ENCODE results near the gene ELAVL1. TPM values are rescaled to one million over a fixed set of nuclear protein-coding genes. Genes with fewer than 3 reads are reported as not detected.
A peak's percentile ranks its signal among the peaks of the same experiment; 100 is the strongest.

Gene ELAVL1
- total RNA-seq, 1 donor from 2014 or later: 37.4 TPM

DNA sequence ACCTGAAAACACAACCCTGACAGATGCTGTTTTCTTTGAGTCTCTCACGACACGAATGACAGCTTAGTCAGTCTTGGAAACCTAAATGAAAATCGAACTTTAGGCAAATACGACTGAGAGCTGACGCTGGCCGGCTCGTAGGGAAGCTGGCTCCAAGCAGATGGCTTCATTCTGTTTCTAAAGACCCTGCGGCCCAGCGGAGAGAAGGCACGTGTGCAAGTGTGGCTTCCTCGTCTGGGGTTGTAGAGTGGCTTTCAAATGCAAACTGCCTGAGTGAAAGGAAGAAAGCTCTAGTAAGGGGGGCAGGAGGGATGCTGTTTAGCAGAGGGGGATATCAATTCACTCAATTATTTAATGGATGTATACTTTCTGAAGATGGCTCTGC, 35.9 kb downstream of the ELAVL1 start:
- FAIRE-seq: peak; percentile 7
- Histone ChIP-seq H3K36me3 (ENCODE audit: control insufficient read depth, insufficient read depth, low read length) (peaks cover 25% of the 10 kb centered on the region), H3K27me3 (ENCODE audit: control insufficient read depth, insufficient read depth, low read length) (no peaks in the 10 kb centered on the region), H3K4me3 (ENCODE audit: low read depth, low read length) (no peak overlapping the region)
- TF ChIP-seq, protein P1, sequence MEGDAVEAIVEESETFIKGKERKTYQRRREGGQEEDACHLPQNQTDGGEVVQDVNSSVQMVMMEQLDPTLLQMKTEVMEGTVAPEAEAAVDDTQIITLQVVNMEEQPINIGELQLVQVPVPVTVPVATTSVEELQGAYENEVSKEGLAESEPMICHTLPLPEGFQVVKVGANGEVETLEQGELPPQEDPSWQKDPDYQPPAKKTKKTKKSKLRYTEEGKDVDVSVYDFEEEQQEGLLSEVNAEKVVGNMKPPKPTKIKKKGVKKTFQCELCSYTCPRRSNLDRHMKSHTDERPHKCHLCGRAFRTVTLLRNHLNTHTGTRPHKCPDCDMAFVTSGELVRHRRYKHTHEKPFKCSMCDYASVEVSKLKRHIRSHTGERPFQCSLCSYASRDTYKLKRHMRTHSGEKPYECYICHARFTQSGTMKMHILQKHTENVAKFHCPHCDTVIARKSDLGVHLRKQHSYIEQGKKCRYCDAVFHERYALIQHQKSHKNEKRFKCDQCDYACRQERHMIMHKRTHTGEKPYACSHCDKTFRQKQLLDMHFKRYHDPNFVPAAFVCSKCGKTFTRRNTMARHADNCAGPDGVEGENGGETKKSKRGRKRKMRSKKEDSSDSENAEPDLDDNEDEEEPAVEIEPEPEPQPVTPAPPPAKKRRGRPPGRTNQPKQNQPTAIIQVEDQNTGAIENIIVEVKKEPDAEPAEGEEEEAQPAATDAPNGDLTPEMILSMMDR (IDR thresholded peaks at IDR 0.05; ENCODE audit: insufficient read depth, low read length, severe bottlenecking): no peak
- DNase-seq (ENCODE audit: low read depth): no peak

DNA sequence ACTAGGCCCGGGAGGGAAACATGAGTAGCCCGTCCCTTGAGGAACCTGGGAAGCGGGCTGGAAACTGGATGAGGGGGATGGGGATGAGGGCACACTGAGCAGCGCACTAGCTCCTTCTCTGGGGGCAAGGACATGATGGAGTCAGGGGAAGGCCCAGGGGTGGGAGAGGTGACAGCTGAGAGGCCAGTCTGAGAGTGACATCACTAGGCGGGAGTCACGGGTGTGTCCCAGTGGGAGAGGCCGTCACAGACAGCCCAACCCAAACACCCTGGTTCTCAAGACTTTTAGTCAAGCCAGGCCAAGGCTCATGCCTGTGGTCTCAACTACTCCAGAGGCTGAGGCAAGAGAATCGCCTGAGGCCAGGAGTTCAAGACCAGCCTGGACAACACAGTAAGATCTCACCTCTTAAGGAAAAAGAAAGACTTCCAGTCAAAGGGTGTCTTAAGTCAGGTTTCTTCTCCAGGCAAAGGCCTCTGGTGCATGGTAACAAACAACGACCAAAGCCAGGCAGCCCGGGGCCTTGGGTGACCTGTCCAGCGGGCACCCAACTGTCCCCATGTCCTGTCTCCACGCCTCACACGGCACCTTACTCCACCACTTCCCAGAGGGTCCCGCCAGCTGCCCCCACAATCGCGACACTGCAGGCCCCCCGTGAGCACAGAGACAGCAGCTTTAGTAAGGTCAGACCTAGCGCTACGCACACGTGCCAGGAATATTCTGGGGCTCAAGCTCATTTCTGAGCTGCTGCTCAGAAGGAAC, 36.5 kb downstream of the ELAVL1 start:
- peaks cover 26% of the 10 kb centered on the region for H3K36me3 ChIP-seq (ENCODE audit: control insufficient read depth, insufficient read depth, low read length)
- H3K27me3 ChIP-seq (ENCODE audit: control insufficient read depth, insufficient read depth, low read length): no peaks in the 10 kb centered on the region
- H3K4me3 ChIP-seq (ENCODE audit: low read depth, low read length): no peak overlapping the region
- no peak for FAIRE-seq
- TF ChIP-seq, protein P1 (IDR thresholded peaks at IDR 0.05; ENCODE audit: insufficient read depth, low read length, severe bottlenecking): no peak
- no peak for DNase-seq (ENCODE audit: low read depth)

DNA sequence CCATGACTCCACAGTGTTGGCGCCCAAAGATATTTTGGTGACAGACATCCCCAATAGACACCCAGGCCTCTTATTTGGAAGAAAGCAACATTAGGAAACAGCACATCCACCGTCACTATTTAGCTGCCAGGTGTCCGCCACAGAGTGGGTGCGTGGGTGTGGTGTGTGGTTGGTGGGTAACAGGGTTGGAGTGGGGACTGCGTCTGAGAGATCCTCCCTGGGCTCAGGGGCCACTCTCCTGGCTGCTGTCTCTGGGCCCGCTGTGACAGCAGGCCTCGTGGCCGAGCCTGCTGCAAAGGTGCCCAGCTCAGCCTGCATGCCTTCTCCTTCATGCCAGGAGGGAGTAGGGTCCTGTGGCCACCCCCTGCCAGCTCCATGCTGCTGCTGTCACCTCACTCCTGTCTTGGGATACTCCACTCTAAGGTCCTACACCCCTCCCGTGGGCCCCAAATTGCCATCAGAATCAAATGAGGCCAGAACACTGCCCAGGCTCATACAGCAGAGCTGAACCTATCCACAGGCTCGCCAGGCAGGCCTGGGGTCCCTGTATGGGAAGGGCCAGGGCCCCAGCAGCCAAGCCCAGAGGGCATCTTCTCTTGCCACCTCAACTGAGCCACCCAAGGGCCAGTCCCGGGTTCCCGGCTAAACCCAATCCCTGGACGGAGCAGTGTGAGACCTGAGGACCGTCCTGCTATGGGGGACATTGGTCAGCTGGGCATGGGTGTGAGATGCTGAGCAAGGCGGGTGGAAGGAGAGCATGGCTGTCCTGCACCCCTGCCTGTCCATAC, 37.2 kb downstream of the ELAVL1 start:
- H3K27me3 ChIP-seq (ENCODE audit: control insufficient read depth, insufficient read depth, low read length): no peaks in the 10 kb centered on the region
- TF ChIP-seq, protein P1 (IDR thresholded peaks at IDR 0.05; ENCODE audit: insufficient read depth, low read length, severe bottlenecking): no peak
- DNase-seq (ENCODE audit: low read depth) (no peak), FAIRE-seq (no peak)
- no peak overlapping the region for H3K4me3 ChIP-seq (ENCODE audit: low read depth, low read length)
- H3K36me3 ChIP-seq (ENCODE audit: control insufficient read depth, insufficient read depth, low read length): peaks cover 30% of the 10 kb centered on the region

DNA sequence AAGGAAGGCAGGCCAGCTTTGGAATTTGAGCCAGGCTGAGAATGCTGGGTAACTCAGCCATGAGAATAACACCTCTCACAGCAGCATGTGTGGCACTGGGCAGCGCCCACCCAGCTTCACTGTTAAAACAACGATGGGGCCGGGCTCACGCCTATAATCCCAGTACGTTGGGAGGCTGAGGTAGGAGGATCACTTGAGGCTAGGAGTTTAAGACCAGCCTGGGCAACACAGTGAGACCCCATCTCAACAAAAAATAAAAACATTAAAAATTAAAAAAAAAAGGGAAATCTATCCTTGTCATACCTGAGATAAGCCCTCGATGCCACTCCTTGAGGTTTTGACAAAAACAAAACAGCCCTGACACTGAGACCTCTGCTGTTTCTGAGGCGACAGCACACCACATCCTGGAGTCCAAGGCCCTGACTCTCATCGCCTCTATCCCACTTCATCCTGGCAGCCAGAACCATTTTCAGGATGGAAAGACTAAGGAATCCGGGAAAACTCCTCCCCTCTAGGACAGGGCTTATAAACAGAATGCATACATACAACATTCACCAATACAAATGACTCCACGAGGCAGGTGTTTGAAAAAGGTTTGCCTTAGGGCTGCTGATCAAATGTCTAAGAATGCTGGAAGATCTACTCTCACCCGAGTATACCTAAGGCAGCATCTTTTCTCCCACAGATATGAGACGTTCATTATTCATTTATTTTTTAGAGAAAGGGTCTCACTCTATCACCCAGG, 39.3 kb downstream of the ELAVL1 start:
- TF ChIP-seq, protein P1 (IDR thresholded peaks at IDR 0.05; ENCODE audit: insufficient read depth, low read length, severe bottlenecking): no peak
- FAIRE-seq (no peak), DNase-seq (ENCODE audit: low read depth) (no peak)
- Histone ChIP-seq H3K4me3 (ENCODE audit: low read depth, low read length) (no peak overlapping the region), H3K27me3 (ENCODE audit: control insufficient read depth, insufficient read depth, low read length) (no peaks in the 10 kb centered on the region), H3K36me3 (ENCODE audit: control insufficient read depth, insufficient read depth, low read length) (peaks cover 25% of the 10 kb centered on the region)

DNA sequence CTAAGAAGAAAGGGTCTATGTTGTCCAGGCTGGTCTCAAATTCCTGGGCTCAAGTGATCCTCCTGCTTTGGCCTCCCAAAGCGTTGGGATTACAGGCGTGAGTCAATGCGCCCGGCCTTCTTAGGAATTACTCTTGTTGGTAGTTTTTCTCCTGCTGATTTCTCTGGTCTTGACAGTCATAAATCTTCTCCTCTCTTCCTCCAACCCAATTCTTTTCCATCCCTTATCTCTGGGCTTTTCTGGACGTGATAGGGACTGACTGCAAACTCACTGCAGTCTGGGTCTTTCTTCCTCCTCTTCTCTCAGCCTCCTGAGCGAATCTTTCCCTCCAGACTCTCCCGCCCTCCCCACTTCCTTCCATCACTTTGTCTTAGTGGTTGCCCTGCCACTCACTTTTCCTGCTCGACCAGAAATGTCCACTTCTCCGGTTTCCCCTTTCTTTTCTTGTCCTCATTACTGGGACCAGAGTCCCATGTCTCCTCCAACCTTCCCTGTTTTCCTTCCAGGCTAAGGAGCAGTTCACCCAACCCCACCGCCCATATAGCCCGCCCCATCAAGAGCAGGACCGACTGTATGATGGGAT, 40.1 kb downstream of the ELAVL1 start:
- Histone ChIP-seq H3K36me3 (ENCODE audit: control insufficient read depth, insufficient read depth, low read length) (peaks cover 25% of the 10 kb centered on the region), H3K4me3 (ENCODE audit: low read depth, low read length) (no peak overlapping the region), H3K27me3 (ENCODE audit: control insufficient read depth, insufficient read depth, low read length) (no peaks in the 10 kb centered on the region)
- FAIRE-seq (no peak), DNase-seq (ENCODE audit: low read depth) (no peak)
- TF ChIP-seq, protein P1 (IDR thresholded peaks at IDR 0.05; ENCODE audit: insufficient read depth, low read length, severe bottlenecking): no peak

All from bronchial epithelial cell (primary cell).